K562 (cell line): ENCODE data around the gene HOXD1.

Experiments used
- ERF ChIP-seq: fragments of 450-650 bp; formaldehyde crosslinking; IDR thresholded peaks from 2 replicates; pipeline ENCODE4 v1.4.0; 2020; ENCODE audit warnings: mild to moderate bottlenecking, mixed read lengths
- HIVEP1 ChIP-seq: fragments of 250-450 bp; sonication (Bioruptor Pico); IDR thresholded peaks from 2 replicates; pipeline ENCODE4 v1.4.0; 2020; ENCODE audit warnings: mild to moderate bottlenecking
- HNRNPL ChIP-seq: fragments of 200-400 bp; formaldehyde crosslinking; IDR thresholded peaks from 2 replicates; pipeline ENCODE4 v1.6.1; 2017; ENCODE audit warnings: low read depth, mild to moderate bottlenecking, low read length
- LEF1 ChIP-seq: fragments of 450-650 bp; IDR thresholded peaks from 2 replicates; pipeline ENCODE4 v1.6.1; 2016; ENCODE audit warnings: mild to moderate bottlenecking
- POLR2AphosphoS5 ChIP-seq: IDR thresholded peaks from 2 replicates; pipeline ENCODE4 v1.6.1; 2011; ENCODE audit warnings: mild to moderate bottlenecking, low read depth, low read length, moderate library complexity; ENCODE audit not compliant: control insufficient read depth, insufficient read depth
- SIN3A ChIP-seq, 2 experiments: fragments of 150-350 bp in 1 of 2; IDR thresholded peaks; 2 replicates each; pipeline ENCODE4 v1.6.1; 2011 to 2016; ENCODE audit warnings: borderline replicate concordance in 2 of 2, low read depth in 2 of 2, low read length in 2 of 2, mild to moderate bottlenecking in 2 of 2, moderate library complexity in 2 of 2; ENCODE audit not compliant: control insufficient read depth in 1 of 2
- SNIP1 ChIP-seq: fragments of 450-650 bp; IDR thresholded peaks from 2 replicates; pipeline ENCODE4 v1.7.1; 2017; ENCODE audit warnings: low read depth, mild to moderate bottlenecking
- SRF ChIP-seq, 2 experiments: fragments of 250-450, 450-650 bp in 1 of 2; sonication (Bioruptor Pico) in 1 of 2; sonication (generic) in 1 of 2; formaldehyde crosslinking; IDR thresholded peaks; 2 replicates each; pipeline versions ENCODE4 v1.5.0 to v1.5.1; 2020 to 2022; ENCODE audit warnings: mild to moderate bottlenecking in 1 of 2, missing genetic modification reagents in 1 of 2
- TF ChIP-seq, protein P1 (sequence below), 3 experiments: IDR thresholded peaks in 2 of 3; conservative IDR thresholded peaks in 1 of 3; 2 replicates each; pipeline ENCODE4 v1.5.1; 2011 to 2012; ENCODE audit warnings: low read length in 3 of 3, mild to moderate bottlenecking in 3 of 3, control low read depth in 2 of 3, improper control_type of control experiment in 1 of 3, inconsistent platforms in 1 of 3, low read depth in 1 of 3, mixed read lengths in 1 of 3, moderate library complexity in 1 of 3; ENCODE audit not compliant: insufficient read depth in 2 of 3
- TF ChIP-seq, protein P2 (sequence below): fragments of 250-450 bp; sonication (Bioruptor Pico); IDR thresholded peaks from 2 replicates; pipeline ENCODE4 v1.5.1; 2021; ENCODE audit warnings: mild to moderate bottlenecking
- TF ChIP-seq, protein P3 (sequence below): sonication (generic); formaldehyde crosslinking; IDR thresholded peaks from 2 replicates; pipeline ENCODE4 v1.8.1; 2022; ENCODE audit warnings: missing genetic modification reagents
- TF ChIP-seq, protein P4 (sequence below): sonication (generic); formaldehyde crosslinking; IDR thresholded peaks from 2 replicates; pipeline ENCODE4 v1.8.0; 2023; ENCODE audit warnings: mild to moderate bottlenecking, missing genetic modification reagents

DNA sequence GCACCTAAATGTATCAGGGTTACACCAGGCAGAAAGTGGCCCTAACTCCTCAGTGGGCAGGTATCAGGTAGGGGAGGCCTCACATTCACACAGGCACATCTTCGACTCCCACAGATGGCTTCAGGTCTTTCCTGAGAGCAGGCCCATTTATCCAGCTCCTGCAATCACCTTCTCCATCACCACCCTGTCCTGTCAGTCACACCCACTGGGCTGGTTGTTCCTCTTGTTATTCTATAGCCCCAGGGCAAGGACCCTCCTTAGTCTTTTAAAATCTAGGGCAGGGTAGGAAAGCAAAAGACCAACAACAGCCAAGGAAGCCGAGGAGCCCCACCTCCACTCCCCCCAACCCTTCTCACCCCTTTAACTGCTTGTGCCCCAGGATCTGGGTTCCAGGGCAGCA lies 46.2 kb upstream of the HOXD1 start:
- no peak for TF ChIP-seq LEF1
- TF ChIP-seq SNIP1: no peak
- TF ChIP-seq, protein P1, sequence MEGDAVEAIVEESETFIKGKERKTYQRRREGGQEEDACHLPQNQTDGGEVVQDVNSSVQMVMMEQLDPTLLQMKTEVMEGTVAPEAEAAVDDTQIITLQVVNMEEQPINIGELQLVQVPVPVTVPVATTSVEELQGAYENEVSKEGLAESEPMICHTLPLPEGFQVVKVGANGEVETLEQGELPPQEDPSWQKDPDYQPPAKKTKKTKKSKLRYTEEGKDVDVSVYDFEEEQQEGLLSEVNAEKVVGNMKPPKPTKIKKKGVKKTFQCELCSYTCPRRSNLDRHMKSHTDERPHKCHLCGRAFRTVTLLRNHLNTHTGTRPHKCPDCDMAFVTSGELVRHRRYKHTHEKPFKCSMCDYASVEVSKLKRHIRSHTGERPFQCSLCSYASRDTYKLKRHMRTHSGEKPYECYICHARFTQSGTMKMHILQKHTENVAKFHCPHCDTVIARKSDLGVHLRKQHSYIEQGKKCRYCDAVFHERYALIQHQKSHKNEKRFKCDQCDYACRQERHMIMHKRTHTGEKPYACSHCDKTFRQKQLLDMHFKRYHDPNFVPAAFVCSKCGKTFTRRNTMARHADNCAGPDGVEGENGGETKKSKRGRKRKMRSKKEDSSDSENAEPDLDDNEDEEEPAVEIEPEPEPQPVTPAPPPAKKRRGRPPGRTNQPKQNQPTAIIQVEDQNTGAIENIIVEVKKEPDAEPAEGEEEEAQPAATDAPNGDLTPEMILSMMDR (IDR thresholded peaks at IDR 0.05 in 2 of 3, conservative IDR thresholded peaks at IDR 0.05 in 1 of 3; ENCODE audit: insufficient read depth in 2 of 3, low read depth in 1 of 3, low read length in 3 of 3): no peak
- TF ChIP-seq SRF (CRISPR knock-in tag; IDR thresholded peaks at IDR 0.05): no peak
- TF ChIP-seq, protein P2, sequence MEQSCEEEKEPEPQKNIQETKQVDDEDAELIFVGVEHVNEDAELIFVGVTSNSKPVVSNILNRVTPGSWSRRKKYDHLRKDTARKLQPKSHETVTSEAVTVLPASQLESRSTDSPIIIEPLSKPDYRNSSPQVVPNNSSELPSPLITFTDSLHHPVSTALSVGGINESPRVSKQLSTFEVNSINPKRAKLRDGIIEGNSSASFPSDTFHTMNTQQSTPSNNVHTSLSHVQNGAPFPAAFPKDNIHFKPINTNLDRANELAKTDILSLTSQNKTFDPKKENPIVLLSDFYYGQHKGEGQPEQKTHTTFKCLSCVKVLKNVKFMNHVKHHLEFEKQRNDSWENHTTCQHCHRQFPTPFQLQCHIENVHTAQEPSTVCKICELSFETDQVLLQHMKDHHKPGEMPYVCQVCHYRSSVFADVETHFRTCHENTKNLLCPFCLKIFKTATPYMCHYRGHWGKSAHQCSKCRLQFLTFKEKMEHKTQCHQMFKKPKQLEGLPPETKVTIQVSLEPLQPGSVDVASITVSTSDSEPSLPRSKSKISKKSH (CRISPR knock-in tag): no peak
- TF ChIP-seq HIVEP1 (CRISPR knock-in tag): no peak
- TF ChIP-seq, protein P3, sequence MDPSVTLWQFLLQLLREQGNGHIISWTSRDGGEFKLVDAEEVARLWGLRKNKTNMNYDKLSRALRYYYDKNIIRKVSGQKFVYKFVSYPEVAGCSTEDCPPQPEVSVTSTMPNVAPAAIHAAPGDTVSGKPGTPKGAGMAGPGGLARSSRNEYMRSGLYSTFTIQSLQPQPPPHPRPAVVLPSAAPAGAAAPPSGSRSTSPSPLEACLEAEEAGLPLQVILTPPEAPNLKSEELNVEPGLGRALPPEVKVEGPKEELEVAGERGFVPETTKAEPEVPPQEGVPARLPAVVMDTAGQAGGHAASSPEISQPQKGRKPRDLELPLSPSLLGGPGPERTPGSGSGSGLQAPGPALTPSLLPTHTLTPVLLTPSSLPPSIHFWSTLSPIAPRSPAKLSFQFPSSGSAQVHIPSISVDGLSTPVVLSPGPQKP (CRISPR knock-in tag): no peak
- no peak for TF ChIP-seq POLR2AphosphoS5
- TF ChIP-seq HNRNPL: no peak
- TF ChIP-seq, protein P4, sequence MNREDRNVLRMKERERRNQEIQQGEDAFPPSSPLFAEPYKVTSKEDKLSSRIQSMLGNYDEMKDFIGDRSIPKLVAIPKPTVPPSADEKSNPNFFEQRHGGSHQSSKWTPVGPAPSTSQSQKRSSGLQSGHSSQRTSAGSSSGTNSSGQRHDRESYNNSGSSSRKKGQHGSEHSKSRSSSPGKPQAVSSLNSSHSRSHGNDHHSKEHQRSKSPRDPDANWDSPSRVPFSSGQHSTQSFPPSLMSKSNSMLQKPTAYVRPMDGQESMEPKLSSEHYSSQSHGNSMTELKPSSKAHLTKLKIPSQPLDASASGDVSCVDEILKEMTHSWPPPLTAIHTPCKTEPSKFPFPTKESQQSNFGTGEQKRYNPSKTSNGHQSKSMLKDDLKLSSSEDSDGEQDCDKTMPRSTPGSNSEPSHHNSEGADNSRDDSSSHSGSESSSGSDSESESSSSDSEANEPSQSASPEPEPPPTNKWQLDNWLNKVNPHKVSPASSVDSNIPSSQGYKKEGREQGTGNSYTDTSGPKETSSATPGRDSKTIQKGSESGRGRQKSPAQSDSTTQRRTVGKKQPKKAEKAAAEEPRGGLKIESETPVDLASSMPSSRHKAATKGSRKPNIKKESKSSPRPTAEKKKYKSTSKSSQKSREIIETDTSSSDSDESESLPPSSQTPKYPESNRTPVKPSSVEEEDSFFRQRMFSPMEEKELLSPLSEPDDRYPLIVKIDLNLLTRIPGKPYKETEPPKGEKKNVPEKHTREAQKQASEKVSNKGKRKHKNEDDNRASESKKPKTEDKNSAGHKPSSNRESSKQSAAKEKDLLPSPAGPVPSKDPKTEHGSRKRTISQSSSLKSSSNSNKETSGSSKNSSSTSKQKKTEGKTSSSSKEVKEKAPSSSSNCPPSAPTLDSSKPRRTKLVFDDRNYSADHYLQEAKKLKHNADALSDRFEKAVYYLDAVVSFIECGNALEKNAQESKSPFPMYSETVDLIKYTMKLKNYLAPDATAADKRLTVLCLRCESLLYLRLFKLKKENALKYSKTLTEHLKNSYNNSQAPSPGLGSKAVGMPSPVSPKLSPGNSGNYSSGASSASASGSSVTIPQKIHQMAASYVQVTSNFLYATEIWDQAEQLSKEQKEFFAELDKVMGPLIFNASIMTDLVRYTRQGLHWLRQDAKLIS (CRISPR knock-in tag): no peak
- no peak for TF ChIP-seq ERF
- TF ChIP-seq SIN3A (IDR thresholded peaks at IDR 0.05; ENCODE audit: borderline replicate concordance in 2 of 2, control insufficient read depth in 1 of 2, low read depth in 2 of 2, low read length in 2 of 2): no peak
